ENCODE measurements around the gene SLC1A1.
A peak's percentile ranks its signal among the peaks of the same experiment; 100 is the strongest.

SLC1A1 gene

DNA sequence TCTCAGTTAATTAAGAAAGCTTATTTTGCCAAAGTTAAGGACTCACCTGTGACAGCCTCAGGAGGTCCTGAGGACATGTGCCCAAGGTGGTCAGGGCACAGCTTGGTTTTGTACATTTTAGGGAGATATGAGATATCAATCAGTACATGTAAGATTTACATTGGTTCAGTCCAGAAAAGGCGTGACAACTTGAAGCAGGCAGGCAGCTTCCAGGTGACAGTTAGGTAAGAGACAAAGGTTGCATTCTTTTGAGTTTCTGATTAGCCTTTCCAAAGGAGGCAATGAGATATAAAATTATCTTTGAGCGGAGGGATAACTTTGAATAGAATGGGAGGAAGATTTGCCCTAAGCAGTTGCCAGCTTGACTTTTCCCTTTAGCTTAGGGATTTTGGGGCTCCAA is 47.8 kb downstream of the SLC1A1 start (continued):
- no peak for TF ChIP-seq ARNTL (CRISPR knock-in tag; IDR thresholded peaks at IDR 0.05; ENCODE audit: borderline replicate concordance, low read depth)
- TF ChIP-seq PPARA (CRISPR knock-in tag; IDR thresholded peaks at IDR 0.05; ENCODE audit: borderline replicate concordance) = no peak
- TF ChIP-seq ZNF565 (CRISPR knock-in tag; conservative IDR thresholded peaks at IDR 0.05; ENCODE audit: low read depth) = no peak
- no peak for TF ChIP-seq CSRNP3 (CRISPR knock-in tag; IDR thresholded peaks at IDR 0.05)
- TF ChIP-seq ESRRG (CRISPR knock-in tag; IDR thresholded peaks at IDR 0.05) = no peak
- no peak for TF ChIP-seq ZFP30 (CRISPR knock-in tag; IDR thresholded peaks at IDR 0.05)
- no peak for TF ChIP-seq RARB (CRISPR knock-in tag; IDR thresholded peaks at IDR 0.05)
- TF ChIP-seq GLIS3 (CRISPR knock-in tag; IDR thresholded peaks at IDR 0.05) = no peak
- TF ChIP-seq TCF4 (CRISPR knock-in tag; IDR thresholded peaks at IDR 0.05; ENCODE audit: borderline replicate concordance) = no peak
- TF ChIP-seq ZNF8 (CRISPR knock-in tag; IDR thresholded peaks at IDR 0.05) = no peak
- TF ChIP-seq CREB5 (CRISPR knock-in tag; IDR thresholded peaks at IDR 0.05; ENCODE audit: low read depth) = no peak

DNA sequence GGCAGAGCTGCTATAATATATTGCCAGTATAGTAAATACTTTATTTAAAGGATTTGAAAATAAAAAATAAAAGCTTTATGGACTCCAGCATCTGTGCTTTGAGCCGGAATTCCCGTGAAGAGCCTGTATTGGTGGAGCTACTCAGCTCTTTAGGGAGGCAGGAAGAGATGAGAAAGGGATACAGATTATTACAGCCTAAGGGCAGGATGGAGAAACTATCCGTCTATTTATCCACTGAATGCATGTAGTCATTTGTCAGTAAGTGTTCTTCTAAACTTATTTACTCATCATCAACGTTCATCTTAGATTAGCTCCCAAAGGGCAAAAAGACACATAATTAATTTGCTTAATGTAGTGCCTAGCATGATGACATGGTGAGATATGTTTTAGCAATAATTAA is 48.4 kb downstream of the SLC1A1 start:
- TF ChIP-seq TSHZ2 (CRISPR knock-in tag; IDR thresholded peaks at IDR 0.05) = no peak
- peak; percentile 21; the same call in 1 of the 2 replicates for TF ChIP-seq TCF4 (CRISPR knock-in tag; IDR thresholded peaks at IDR 0.05; ENCODE audit: borderline replicate concordance)

DNA sequence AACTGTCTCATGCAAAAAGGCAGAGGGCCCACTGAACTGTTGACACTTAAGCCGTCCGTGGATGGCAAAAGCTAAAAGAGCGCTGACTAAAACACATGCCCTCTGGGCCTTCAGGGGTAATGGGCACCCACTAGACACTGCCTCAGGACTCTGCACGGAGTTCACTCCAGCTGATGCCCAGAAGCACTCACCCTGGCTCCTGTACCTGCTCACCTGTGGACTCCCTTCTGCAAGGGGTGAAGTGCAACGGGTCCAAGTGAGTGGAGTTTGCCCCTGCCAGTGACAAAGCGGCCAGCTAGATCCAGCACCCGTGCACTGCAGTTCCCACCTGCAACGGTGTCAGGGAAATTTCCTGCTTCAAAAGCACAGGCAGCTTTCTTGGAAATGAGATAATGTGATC is 50.2 kb downstream of the SLC1A1 start:
- TF ChIP-seq OSR1 (CRISPR knock-in tag; IDR thresholded peaks at IDR 0.05) = no peak
- TF ChIP-seq PPARA (CRISPR knock-in tag; IDR thresholded peaks at IDR 0.05; ENCODE audit: borderline replicate concordance) = no peak
- TF ChIP-seq CREB5 (CRISPR knock-in tag; IDR thresholded peaks at IDR 0.05; ENCODE audit: low read depth) = no peak
- no peak for TF ChIP-seq PATZ1 (CRISPR knock-in tag; IDR thresholded peaks at IDR 0.05; ENCODE audit: borderline replicate concordance)
- TF ChIP-seq GLIS3 (CRISPR knock-in tag; IDR thresholded peaks at IDR 0.05) = no peak
- no peak for TF ChIP-seq ARNTL (CRISPR knock-in tag; IDR thresholded peaks at IDR 0.05; ENCODE audit: borderline replicate concordance, low read depth)
- no peak for TF ChIP-seq ISL1 (CRISPR knock-in tag; IDR thresholded peaks at IDR 0.05)
- TF ChIP-seq TCF4 (CRISPR knock-in tag; IDR thresholded peaks at IDR 0.05; ENCODE audit: borderline replicate concordance) = no peak
- TF ChIP-seq CSRNP3 (CRISPR knock-in tag; IDR thresholded peaks at IDR 0.05) = no peak
- TF ChIP-seq POU6F1 (CRISPR knock-in tag; IDR thresholded peaks at IDR 0.05; ENCODE audit: borderline replicate concordance, low read depth) = no peak
- no peak for TF ChIP-seq ESRRG (CRISPR knock-in tag; IDR thresholded peaks at IDR 0.05)
- no peak for TF ChIP-seq TSHZ2 (CRISPR knock-in tag; IDR thresholded peaks at IDR 0.05)
- TF ChIP-seq ZFP3 (CRISPR knock-in tag; IDR thresholded peaks at IDR 0.05) = no peak
- TF ChIP-seq TOX (CRISPR knock-in tag; IDR thresholded peaks at IDR 0.05; ENCODE audit: borderline replicate concordance) = no peak
- ATAC-seq = no peak

More for the DNA sequence above, 48.4 kb downstream of the SLC1A1 start:
- no peak for ATAC-seq

Data from SK-N-SH treated with all-trans-retinoic acid at 6 μM for 48 hours (cell line).